Measurements from ENCODE around the gene IQGAP2.

Gene IQGAP2

DNA sequence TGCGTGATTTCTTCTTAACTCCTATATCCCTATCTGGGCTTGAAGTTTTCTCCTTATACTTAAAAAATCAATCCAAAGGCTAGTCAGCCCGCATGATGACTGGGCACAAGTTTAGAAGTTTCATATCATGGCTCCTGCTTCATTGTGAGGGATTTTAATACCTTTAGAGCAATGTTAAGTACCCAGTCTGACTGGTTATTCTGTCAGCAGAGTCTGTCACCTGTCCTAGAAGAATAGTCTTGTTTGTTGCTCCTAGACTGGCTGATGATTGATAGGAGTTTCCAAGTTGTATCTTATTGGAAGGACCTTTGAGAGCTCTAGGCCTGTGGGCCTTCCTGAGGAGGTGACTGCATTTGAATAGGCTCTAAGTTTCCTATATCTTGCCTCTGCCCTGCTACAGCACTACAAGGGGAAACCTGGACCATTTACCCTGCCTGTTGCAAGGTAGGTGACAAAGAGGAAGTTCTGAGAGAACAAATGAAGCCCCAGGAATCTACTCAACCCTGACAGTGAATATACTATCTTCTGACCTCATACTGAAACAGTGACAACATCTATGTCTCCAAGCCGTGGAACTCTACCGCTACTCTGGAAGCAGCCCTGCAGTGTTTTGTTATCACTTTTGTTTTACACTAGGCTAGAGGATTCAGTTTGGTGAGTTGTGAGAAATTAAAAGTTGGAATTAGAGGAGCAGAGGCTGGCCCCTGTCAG is 153.6 kb downstream of the IQGAP2 start:
- Histone ChIP-seq H4K12ac (ENCODE audit: low read depth, low read length) (no peak overlapping the region), H3K79me2 (ENCODE audit: control insufficient read depth, insufficient read depth, low read length, poor library complexity) (no peaks in the 10 kb centered on the region), H3K4me1 (ENCODE audit: control insufficient read depth in 1 of 2, insufficient read depth in 2 of 2, low read length in 2 of 2) (peaks cover 0 to 2% of the 10 kb centered on the region in 2 experiments), H2AK5ac (ENCODE audit: low read length) (no peak overlapping the region), H2AFZ (ENCODE audit: insufficient read depth, low read length, poor library complexity) (no peak overlapping the region), H3K27ac (ENCODE audit: low read depth, low read length) (no peak overlapping the region), H4K8ac (ENCODE audit: low read depth, low read length) (no peak overlapping the region), H3K18ac (ENCODE audit: low read length) (no peak overlapping the region), H2BK120ac (ENCODE audit: insufficient read depth, low read length, poor library complexity) (no peak overlapping the region), H3K79me1 (ENCODE audit: low read length) (no peaks in the 10 kb centered on the region), H3K27me3 (ENCODE audit: insufficient read depth, low read length) (no peaks in the 10 kb centered on the region), H3K4me2 (ENCODE audit: low read length) (no peak overlapping the region), H3K4me3 (ENCODE audit: low read depth, low read length) (no peak overlapping the region), H3K23ac (ENCODE audit: low read length) (no peak overlapping the region), H3K14ac (ENCODE audit: low read length) (no peak overlapping the region), H3K9me3 (ENCODE audit: insufficient read depth, low read depth, low read length) (no peaks in the 10 kb centered on the region), H2BK12ac (ENCODE audit: low read length) (no peak overlapping the region), H3K4ac (ENCODE audit: low read depth, low read length) (no peak overlapping the region), H3K9ac (ENCODE audit: low read length) (no peak overlapping the region), H2BK5ac (ENCODE audit: low read depth, low read length, poor library complexity) (no peak overlapping the region), H3K36me3 (ENCODE audit: control insufficient read depth in 1 of 2, insufficient read depth in 2 of 2, low read length in 2 of 2) (no peaks in the 10 kb centered on the region), H4K91ac (ENCODE audit: low read depth, low read length) (no peak overlapping the region)
- DNase-seq: peak in 1 of 2 donors; percentile 46
- no CpG with 5 or more reads among the region's 4 CpGs for WGBS (ENCODE audit: extremely low coverage, insufficient coverage, insufficient read length)

DNA sequence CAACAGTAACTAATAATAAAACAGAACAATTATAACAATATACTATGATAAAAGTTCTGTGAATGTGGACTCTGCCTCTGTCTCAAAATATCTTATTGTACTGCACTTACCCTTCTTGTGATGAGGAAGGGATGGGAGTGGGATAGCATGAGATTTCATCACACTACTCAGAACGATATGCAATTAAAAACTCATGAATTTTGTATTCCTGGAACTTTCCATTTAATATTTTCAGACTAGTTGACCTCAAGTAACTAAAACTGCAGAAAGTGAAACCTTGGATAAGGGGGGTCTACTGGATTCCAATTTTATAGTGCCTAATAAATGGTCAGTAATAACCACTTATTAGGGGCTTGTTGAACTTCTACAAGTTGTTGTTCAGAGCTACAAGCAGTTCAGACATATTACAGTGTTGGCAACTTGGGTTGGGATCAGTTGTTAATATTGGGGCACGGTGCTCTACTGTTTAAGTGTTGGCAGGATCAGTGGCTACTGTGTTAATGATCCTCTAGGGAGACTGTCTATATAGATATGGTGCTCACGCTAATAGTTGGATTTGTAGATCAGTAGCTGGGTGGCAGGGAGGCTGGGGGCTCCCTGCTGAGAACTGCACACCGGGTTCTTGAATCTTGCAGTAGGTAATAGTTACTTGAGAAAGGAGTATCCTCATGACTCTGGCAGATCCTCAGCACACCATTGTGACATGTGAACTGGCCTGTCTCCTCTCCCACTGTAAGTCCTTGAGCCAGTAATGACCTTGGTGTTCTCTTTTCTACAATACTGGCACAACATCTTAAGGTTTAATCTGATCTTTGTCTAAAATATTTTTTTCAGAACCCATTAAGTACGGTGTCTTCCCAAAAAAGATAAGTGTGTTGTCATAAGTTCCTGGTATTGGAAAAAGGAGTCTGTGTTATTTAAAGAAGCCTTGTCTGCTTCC is 158.1 kb downstream of the IQGAP2 start:
- H4K91ac ChIP-seq (ENCODE audit: low read depth, low read length): no peak overlapping the region
- no peak overlapping the region for H4K12ac ChIP-seq (ENCODE audit: low read depth, low read length)
- no peak overlapping the region for H3K18ac ChIP-seq (ENCODE audit: low read length)
- H3K79me1 ChIP-seq (ENCODE audit: low read length): no peaks in the 10 kb centered on the region
- H3K27me3 ChIP-seq (ENCODE audit: insufficient read depth, low read length): no peaks in the 10 kb centered on the region
- H4K8ac ChIP-seq (ENCODE audit: low read depth, low read length): no peak overlapping the region
- no peak overlapping the region for H2AFZ ChIP-seq (ENCODE audit: insufficient read depth, low read length, poor library complexity)
- no peak overlapping the region for H3K4me3 ChIP-seq (ENCODE audit: low read depth, low read length)
- no peak overlapping the region for H2BK120ac ChIP-seq (ENCODE audit: insufficient read depth, low read length, poor library complexity)
- H3K9me3 ChIP-seq (ENCODE audit: insufficient read depth, low read depth, low read length): no peaks in the 10 kb centered on the region
- H3K27ac ChIP-seq (ENCODE audit: low read depth, low read length): no peak overlapping the region
- H3K36me3 ChIP-seq (ENCODE audit: control insufficient read depth in 1 of 2, insufficient read depth in 2 of 2, low read length in 2 of 2): no peaks in the 10 kb centered on the region
- H3K4ac ChIP-seq (ENCODE audit: low read depth, low read length): no peak overlapping the region
- H3K4me2 ChIP-seq (ENCODE audit: low read length): no peak overlapping the region
- no peak overlapping the region for H3K9ac ChIP-seq (ENCODE audit: low read length)
- no peak overlapping the region for H3K23ac ChIP-seq (ENCODE audit: low read length)
- no peaks in the 10 kb centered on the region for H3K79me2 ChIP-seq (ENCODE audit: control insufficient read depth, insufficient read depth, low read length, poor library complexity)
- no peak overlapping the region for H3K14ac ChIP-seq (ENCODE audit: low read length)
- no peak overlapping the region for H2AK5ac ChIP-seq (ENCODE audit: low read length)
- no CpG with 5 or more reads among the region's 5 CpGs for WGBS (ENCODE audit: extremely low coverage, insufficient coverage, insufficient read length)
- H2BK12ac ChIP-seq (ENCODE audit: low read length): no peak overlapping the region
- H2BK5ac ChIP-seq (ENCODE audit: low read depth, low read length, poor library complexity): no peak overlapping the region
- DNase-seq: no peak
- peaks cover 0 to 2% of the 10 kb centered on the region in 2 experiments for H3K4me1 ChIP-seq (ENCODE audit: control insufficient read depth in 1 of 2, insufficient read depth in 2 of 2, low read length in 2 of 2)

DNA sequence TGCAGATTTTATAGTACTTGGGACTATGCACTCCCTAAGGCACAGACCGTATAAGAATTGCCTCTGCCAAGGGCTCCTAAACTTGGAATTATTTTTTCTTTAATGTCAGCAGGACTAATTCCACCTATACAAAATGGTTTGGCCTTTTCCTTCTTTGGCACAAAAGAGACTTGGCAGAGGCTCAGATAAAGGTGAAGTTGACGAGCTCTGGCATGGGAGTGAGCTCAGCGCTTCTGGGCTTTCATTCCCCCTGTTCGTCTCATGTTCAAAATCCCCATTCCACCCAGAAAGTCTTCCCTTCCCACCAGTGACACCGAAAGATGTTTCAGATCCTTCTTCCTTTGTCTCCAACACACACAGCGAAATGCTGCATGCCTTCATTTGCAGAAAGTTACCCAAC is 158.9 kb downstream of the IQGAP2 start:
- H2BK5ac ChIP-seq (ENCODE audit: low read depth, low read length, poor library complexity): no peak overlapping the region
- H3K4me2 ChIP-seq (ENCODE audit: low read length): no peak overlapping the region
- H3K27me3 ChIP-seq (ENCODE audit: insufficient read depth, low read length): no peaks in the 10 kb centered on the region
- H3K4ac ChIP-seq (ENCODE audit: low read depth, low read length): no peak overlapping the region
- H3K18ac ChIP-seq (ENCODE audit: low read length): no peak overlapping the region
- no peak overlapping the region for H4K91ac ChIP-seq (ENCODE audit: low read depth, low read length)
- H3K36me3 ChIP-seq (ENCODE audit: control insufficient read depth in 1 of 2, insufficient read depth in 2 of 2, low read length in 2 of 2): no peaks in the 10 kb centered on the region
- H3K14ac ChIP-seq (ENCODE audit: low read length): no peak overlapping the region
- no peaks in the 10 kb centered on the region for H3K9me3 ChIP-seq (ENCODE audit: insufficient read depth, low read depth, low read length)
- no peak for DNase-seq
- no peak overlapping the region for H3K23ac ChIP-seq (ENCODE audit: low read length)
- H2AK5ac ChIP-seq (ENCODE audit: low read length): no peak overlapping the region
- H3K9ac ChIP-seq (ENCODE audit: low read length): no peak overlapping the region
- no CpG with 5 or more reads among the region's 6 CpGs for WGBS (ENCODE audit: extremely low coverage, insufficient coverage, insufficient read length)
- no peak overlapping the region for H4K12ac ChIP-seq (ENCODE audit: low read depth, low read length)
- no peaks in the 10 kb centered on the region for H3K4me1 ChIP-seq (ENCODE audit: control insufficient read depth in 1 of 2, insufficient read depth in 2 of 2, low read length in 2 of 2)
- no peak overlapping the region for H3K27ac ChIP-seq (ENCODE audit: low read depth, low read length)
- no peaks in the 10 kb centered on the region for H3K79me1 ChIP-seq (ENCODE audit: low read length)
- no peak overlapping the region for H4K8ac ChIP-seq (ENCODE audit: low read depth, low read length)
- no peak overlapping the region for H2BK120ac ChIP-seq (ENCODE audit: insufficient read depth, low read length, poor library complexity)
- H2AFZ ChIP-seq (ENCODE audit: insufficient read depth, low read length, poor library complexity): no peak overlapping the region
- H3K4me3 ChIP-seq (ENCODE audit: low read depth, low read length): no peak overlapping the region
- no peaks in the 10 kb centered on the region for H3K79me2 ChIP-seq (ENCODE audit: control insufficient read depth, insufficient read depth, low read length, poor library complexity)
- H2BK12ac ChIP-seq (ENCODE audit: low read length): no peak overlapping the region

DNA sequence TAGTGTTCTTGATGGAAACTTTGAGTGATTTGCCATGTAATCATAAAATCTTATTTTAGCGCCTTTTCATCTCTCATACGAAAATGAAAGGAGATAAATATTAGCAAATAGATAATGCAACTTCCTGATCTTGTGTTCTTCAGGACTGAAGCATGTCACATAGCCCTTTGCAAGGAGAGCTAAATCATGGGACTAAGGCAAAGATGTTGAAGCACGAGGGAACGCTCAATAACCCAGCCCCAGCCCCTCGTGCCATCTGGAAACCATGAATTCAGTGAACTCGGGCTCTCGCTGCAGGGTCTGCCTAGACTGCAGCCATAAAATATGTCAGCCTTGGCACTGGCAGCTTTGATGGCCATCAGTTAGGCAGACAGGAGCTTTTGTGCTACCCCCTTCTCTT is 161.9 kb downstream of the IQGAP2 start:
- no CpG with 5 or more reads among the region's 7 CpGs for WGBS (ENCODE audit: extremely low coverage, insufficient coverage, insufficient read length)
- H4K8ac ChIP-seq (ENCODE audit: low read depth, low read length): no peak overlapping the region
- no peaks in the 10 kb centered on the region for H3K79me2 ChIP-seq (ENCODE audit: control insufficient read depth, insufficient read depth, low read length, poor library complexity)
- no peak overlapping the region for H2AK5ac ChIP-seq (ENCODE audit: low read length)
- no peak overlapping the region for H2AFZ ChIP-seq (ENCODE audit: insufficient read depth, low read length, poor library complexity)
- no peak overlapping the region for H3K18ac ChIP-seq (ENCODE audit: low read length)
- H3K14ac ChIP-seq (ENCODE audit: low read length): no peak overlapping the region
- H4K91ac ChIP-seq (ENCODE audit: low read depth, low read length): no peak overlapping the region
- H3K79me1 ChIP-seq (ENCODE audit: low read length): no peaks in the 10 kb centered on the region
- no peak overlapping the region for H4K12ac ChIP-seq (ENCODE audit: low read depth, low read length)
- no peak overlapping the region for H3K9ac ChIP-seq (ENCODE audit: low read length)
- no peak overlapping the region for H3K4me2 ChIP-seq (ENCODE audit: low read length)
- H3K9me3 ChIP-seq (ENCODE audit: insufficient read depth, low read depth, low read length): no peaks in the 10 kb centered on the region
- no peak overlapping the region for H3K27ac ChIP-seq (ENCODE audit: low read depth, low read length)
- no peak overlapping the region for H2BK12ac ChIP-seq (ENCODE audit: low read length)
- H3K27me3 ChIP-seq (ENCODE audit: insufficient read depth, low read length): no peaks in the 10 kb centered on the region
- no peak overlapping the region for H3K4me3 ChIP-seq (ENCODE audit: low read depth, low read length)
- H2BK120ac ChIP-seq (ENCODE audit: insufficient read depth, low read length, poor library complexity): no peak overlapping the region
- DNase-seq: no peak
- no peak overlapping the region for H2BK5ac ChIP-seq (ENCODE audit: low read depth, low read length, poor library complexity)
- H3K23ac ChIP-seq (ENCODE audit: low read length): no peak overlapping the region
- no peaks in the 10 kb centered on the region for H3K4me1 ChIP-seq (ENCODE audit: control insufficient read depth in 1 of 2, insufficient read depth in 2 of 2, low read length in 2 of 2)
- no peaks in the 10 kb centered on the region for H3K36me3 ChIP-seq (ENCODE audit: control insufficient read depth in 1 of 2, insufficient read depth in 2 of 2, low read length in 2 of 2)
- no peak overlapping the region for H3K4ac ChIP-seq (ENCODE audit: low read depth, low read length)

All from trophoblast cell (in vitro differentiated cells and primary cell).